Upper lobe of left lung (tissue), 4 donors: Measurements from ENCODE around the gene P2RY6.

ENCODE experiments used
- CTCF ChIP-seq, 6 experiments: fragments of 450-650 bp in 4 of 6; fragments of 200-600 bp in 2 of 6; sonication (generic) in 2 of 6; IDR thresholded peaks; one replicate each; pipeline ENCODE4 v1.5.1; 2016 to 2019; ENCODE audit warnings: antibody characterized with exemption in 6 of 6
- POLR2AphosphoS5 ChIP-seq, 2 donors: sonication (generic); formaldehyde crosslinking; IDR thresholded peaks; one replicate each; pipeline ENCODE4 v1.5.1; 2017; ENCODE audit warnings: antibody characterized with exemption in 2 of 2

DNA sequence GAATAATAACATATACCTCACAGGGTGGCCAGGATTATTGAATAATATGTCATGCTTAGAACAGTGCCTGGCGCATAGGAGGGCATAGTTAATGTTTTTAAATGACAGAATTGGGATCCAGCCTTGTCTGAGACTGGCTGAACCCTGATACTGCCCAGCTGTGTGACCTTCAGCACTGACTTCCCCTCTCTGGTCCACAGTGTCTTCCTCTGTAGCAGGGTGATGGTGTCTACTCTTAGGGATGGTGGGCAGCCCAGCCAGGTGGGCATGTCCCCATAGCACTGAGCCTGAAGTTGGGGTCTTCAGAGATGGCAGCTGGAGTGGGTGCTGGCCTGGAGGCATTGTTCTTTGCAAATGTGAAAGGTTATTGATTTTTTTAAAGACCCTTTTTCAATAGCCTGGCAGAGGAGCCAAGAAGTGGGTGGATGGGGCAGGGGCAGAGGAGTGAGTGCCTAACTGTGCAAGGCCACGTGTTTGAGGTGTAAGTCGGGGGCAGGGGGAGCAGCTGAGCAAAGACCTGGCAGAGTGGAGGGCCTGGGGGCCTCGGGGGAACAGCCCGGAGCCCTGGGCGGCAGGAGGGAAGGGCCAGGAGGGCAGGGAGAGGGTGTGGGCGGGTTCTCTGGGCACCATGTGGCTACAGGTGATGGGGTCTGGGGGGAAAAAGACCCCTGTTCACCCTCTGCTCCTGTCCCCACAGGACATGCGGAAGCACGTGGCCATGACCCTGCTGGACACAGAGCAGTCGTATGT lies 74.2 kb downstream of the P2RY6 start:
- TF ChIP-seq POLR2AphosphoS5 (IDR thresholded peaks at IDR 0.05) = no peak
- no peak for TF ChIP-seq CTCF (IDR thresholded peaks at IDR 0.05)
